B cell (primary cell): ENCODE data around the gene KCTD13. TPM values are rescaled to one million over a fixed set of nuclear protein-coding genes. Genes with fewer than 3 reads are reported as not detected.
"Not testable (repeated sequence)": the region's sequence is repeated elsewhere in the genome, so short reads cannot be mapped to it uniquely, and the experiment has no call there.

Experiments
- ATAC-seq: fragments of 200-7000 bp; cut with Tn5 transposase; one replicate; pipeline ENCODE4 v1.10.0; 2021; ENCODE audit warnings: low read depth, mild to moderate bottlenecking, moderate number of reproducible peaks, moderate library complexity
- CTCF ChIA-PET: fragments of 350-600 bp; sonication (Branson Sonifier 250); formaldehyde crosslinking; loops from one replicate; lab custom pipeline; 2021; ENCODE audit warnings: antibody characterized with exemption, inconsistent platforms; lab: Charles Lee
- POLR2A ChIA-PET: fragments of 350-600 bp; sonication (Branson Sonifier 250); formaldehyde crosslinking; loops from one replicate; lab custom pipeline; 2021; ENCODE audit warnings: antibody characterized with exemption; lab: Charles Lee
- DNase-seq: peaks from one replicate; pipeline ENCODE4 v3.0.0; 2013
- H2AFZ ChIP-seq: 2 replicates; pipeline ENCODE4 v1.6.1; 2012; ENCODE audit warnings: mild to moderate bottlenecking, low read depth, low read length; ENCODE audit not compliant: insufficient read depth, poor library complexity, severe bottlenecking
- H3K27ac ChIP-seq, 2 donors: 1 replicate in 1 of 2; 2 replicates in 1 of 2; pipeline ENCODE4 v1.5.1; 2012 to 2013; ENCODE audit warnings: low read length in 2 of 2, mild to moderate bottlenecking in 2 of 2, moderate library complexity in 1 of 2
- H3K27me3 ChIP-seq, 4 experiments: fragments of 200-600 bp in 1 of 4; sonication (generic) in 1 of 4; replicated peaks in 1 of 4; 1 replicate in 2 of 4; 2 replicates in 2 of 4; pipeline versions ENCODE4 v1.6.1 to v1.7.0; 2013 to 2016; ENCODE audit warnings: low read length in 3 of 4, mild to moderate bottlenecking in 2 of 4, mixed read lengths in 1 of 4, moderate library complexity in 1 of 4; ENCODE audit not compliant: insufficient read depth in 4 of 4, control insufficient read depth in 3 of 4; ENCODE audit errors: control extremely low read depth in 1 of 4
- H3K36me3 ChIP-seq, 2 experiments: replicated peaks in 1 of 2; 1 replicate in 1 of 2; 2 replicates in 1 of 2; pipeline versions ENCODE4 v1.6.1 to v1.7.1; 2013; ENCODE audit warnings: low read length in 1 of 2; ENCODE audit not compliant: insufficient read depth in 2 of 2, control insufficient read depth in 1 of 2; ENCODE audit errors: control extremely low read depth in 1 of 2, extremely low read depth in 1 of 2
- H3K4me1 ChIP-seq, 2 donors: fragments of 200-600 bp in 1 of 2; sonication (generic) in 1 of 2; 1 replicate in 1 of 2; 2 replicates in 1 of 2; pipeline versions ENCODE4 v1.5.1 to v1.6.1; 2013 to 2017; ENCODE audit warnings: low read length in 2 of 2; ENCODE audit not compliant: control insufficient read depth in 2 of 2, insufficient read depth in 2 of 2
- H3K4me2 ChIP-seq: replicated peaks from 2 replicates; pipeline ENCODE3; 2012; ENCODE audit warnings: mild to moderate bottlenecking, low read depth, low read length; ENCODE audit not compliant: poor library complexity, severe bottlenecking
- H3K4me3 ChIP-seq, 5 experiments: fragments of 200-600 bp in 1 of 5; sonication (generic) in 1 of 5; 1 replicate in 3 of 5; 2 replicates in 2 of 5; pipeline versions ENCODE4 v1.5.1 to v1.7.0; 2011 to 2016; ENCODE audit warnings: low read length in 4 of 5, mild to moderate bottlenecking in 4 of 5, low read depth in 2 of 5, control low read depth in 1 of 5, moderate library complexity in 1 of 5; ENCODE audit not compliant: insufficient read depth in 1 of 5; ENCODE audit errors: control extremely low read depth in 1 of 5, extremely low read depth in 1 of 5
- H3K79me2 ChIP-seq: fragments of 200-600 bp; sonication (generic); one replicate; pipeline ENCODE4 v1.6.0; 2016; ENCODE audit warnings: low read length; ENCODE audit not compliant: control insufficient read depth, insufficient read depth
- H3K9ac ChIP-seq: fragments of 200-600 bp; sonication (generic); 2 replicates; pipeline ENCODE4 v1.6.1; 2017; ENCODE audit warnings: mild to moderate bottlenecking, low read length, moderate library complexity
- H3K9me3 ChIP-seq, 3 donors: one replicate each; pipeline versions ENCODE4 v1.6.1 to v1.7.1; 2013; ENCODE audit warnings: low read length in 2 of 3; ENCODE audit not compliant: control insufficient read depth in 2 of 3, insufficient read depth in 1 of 3; ENCODE audit errors: control extremely low read depth in 1 of 3
- H4K20me1 ChIP-seq: 2 replicates; pipeline ENCODE4 v1.6.0; 2012; ENCODE audit warnings: mild to moderate bottlenecking, low read length; ENCODE audit not compliant: insufficient read depth, control insufficient read depth, poor library complexity, severe bottlenecking
- H3K27ac Mint-ChIP-seq: one replicate; pipeline ENCODE4 v1.8.0; 2021; ENCODE audit warnings: mixed read lengths
- H3K27me3 Mint-ChIP-seq: one replicate; pipeline ENCODE4 v1.8.0; 2021; ENCODE audit warnings: mixed read lengths
- H3K4me1 Mint-ChIP-seq: one replicate; pipeline ENCODE4 v1.8.0; 2021; ENCODE audit warnings: mixed read lengths
- H3K4me3 Mint-ChIP-seq: one replicate; pipeline ENCODE4 v1.8.0; 2021; ENCODE audit warnings: mixed read lengths
- H3K9me3 Mint-ChIP-seq: one replicate; pipeline ENCODE4 v1.8.0; 2022; ENCODE audit warnings: mixed read lengths; ENCODE audit not compliant: insufficient read depth
- EZH2 ChIP-seq: IDR thresholded peaks from 2 replicates; pipeline ENCODE4 v1.6.1; 2012; ENCODE audit warnings: borderline replicate concordance, low read depth, mild to moderate bottlenecking, moderate library complexity, low read length; ENCODE audit not compliant: insufficient read depth, poor library complexity, severe bottlenecking
- WGBS: methylation state at CpG from one replicate; pipeline ENCODE4 v1.1.5; 2013; ENCODE audit warnings: missing lambda C conversion rate; ENCODE audit not compliant: insufficient coverage; 5-methylcytosine and 5-hydroxymethylcytosine counted together
- intact Hi-C: fragments of 100-400 bp; cut with micrococcal nuclease; formaldehyde crosslinking; loops from one replicate; pipeline ENCODE4 v1.10.0; 2022
- polyA plus RNA-seq: library from polyadenylated mRNA; depleted of rRNA; stranded (reverse); fragments of >200 nt; gene quantifications from 2 replicates; pipeline ENCODE4 v1.2.3, GENCODE V29; 2012
- total RNA-seq, 2 donors: library from RNA; stranded (reverse); fragments of 120-200 nt in 1 of 2; gene quantifications; 1 replicate in 1 of 2; 2 replicates in 1 of 2; pipeline versions ENCODE4 v1.2.3 to v1.2.4, GENCODE V29; 2013 to 2022
- TF ChIP-seq, protein P1 (sequence below): fragments of 200-600 bp; IDR thresholded peaks from one replicate; pipeline ENCODE4 v1.8.0; 2022; ENCODE audit warnings: antibody characterized with exemption, mild to moderate bottlenecking

KCTD13 gene
- total and polyA plus RNA-seq, 2 donors (not counting 1 experiment from before 2014, with no cell fraction given), result 61.5 to 74.3 TPM

- intact Hi-C loops, result loop anchor here (1.0 to 5.0 kb wide), 2 partner anchors 35 to 1111 kb away; partner anchors contain the start of genes INO80E, ZNF646 and ZNF668
- peak overlapping the region; percentile 95 for H2AFZ ChIP-seq
- peaks cover 13 to 19% of the 10 kb centered on the region in 2 donors for H3K4me1 ChIP-seq
- H3K4me2 ChIP-seq, result peak overlapping the region; percentile 98
- POLR2A ChIA-PET, result interaction anchor here (0.7 to 2.7 kb wide), 6 partner anchors 11 to 787 kb away, joined by 3 to 16 read pairs (median 6); partner anchors contain the start of genes CDIPT, KCTD13, PHKG2 and TAOK2
- H3K27ac ChIP-seq, result peak overlapping the region; percentile 53 to 88
- no peak for ATAC-seq
- no peaks in the 10 kb centered on the region for H3K36me3 ChIP-seq
- no peaks in the 10 kb centered on the region for H3K9me3 Mint-ChIP-seq
- H3K27me3 ChIP-seq, result no peaks in the 10 kb centered on the region
- H3K4me3 ChIP-seq, result peak overlapping the region; percentile 5 to 86 (median 76)
- no peak for DNase-seq
- TF ChIP-seq, protein P1, sequence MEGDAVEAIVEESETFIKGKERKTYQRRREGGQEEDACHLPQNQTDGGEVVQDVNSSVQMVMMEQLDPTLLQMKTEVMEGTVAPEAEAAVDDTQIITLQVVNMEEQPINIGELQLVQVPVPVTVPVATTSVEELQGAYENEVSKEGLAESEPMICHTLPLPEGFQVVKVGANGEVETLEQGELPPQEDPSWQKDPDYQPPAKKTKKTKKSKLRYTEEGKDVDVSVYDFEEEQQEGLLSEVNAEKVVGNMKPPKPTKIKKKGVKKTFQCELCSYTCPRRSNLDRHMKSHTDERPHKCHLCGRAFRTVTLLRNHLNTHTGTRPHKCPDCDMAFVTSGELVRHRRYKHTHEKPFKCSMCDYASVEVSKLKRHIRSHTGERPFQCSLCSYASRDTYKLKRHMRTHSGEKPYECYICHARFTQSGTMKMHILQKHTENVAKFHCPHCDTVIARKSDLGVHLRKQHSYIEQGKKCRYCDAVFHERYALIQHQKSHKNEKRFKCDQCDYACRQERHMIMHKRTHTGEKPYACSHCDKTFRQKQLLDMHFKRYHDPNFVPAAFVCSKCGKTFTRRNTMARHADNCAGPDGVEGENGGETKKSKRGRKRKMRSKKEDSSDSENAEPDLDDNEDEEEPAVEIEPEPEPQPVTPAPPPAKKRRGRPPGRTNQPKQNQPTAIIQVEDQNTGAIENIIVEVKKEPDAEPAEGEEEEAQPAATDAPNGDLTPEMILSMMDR, result no peak
- TF ChIP-seq EZH2, result no peak
- H3K4me3 Mint-ChIP-seq, result peak overlapping the region; percentile 90
- H4K20me1 ChIP-seq, result no peaks in the 10 kb centered on the region
- no peaks in the 10 kb centered on the region for H3K27me3 Mint-ChIP-seq
- peaks cover 6% of the 10 kb centered on the region for H3K79me2 ChIP-seq
- CTCF ChIA-PET, result interaction anchor here (0.5 to 2.2 kb wide), 8 partner anchors 12 to 444 kb away, joined by 3 to 14 read pairs (median 3); partner anchors contain the start of genes KCTD13 and TAOK2
- peak overlapping the region; percentile 86 for H3K9ac ChIP-seq
- WGBS, result 85% methylated on average over 4 of the region's 10 CpGs
- H3K9me3 ChIP-seq, result no peaks in the 10 kb centered on the region
- H3K4me1 Mint-ChIP-seq, result peaks cover 19% of the 10 kb centered on the region
- peak overlapping the region; percentile 91 for H3K27ac Mint-ChIP-seq
These were observed 35.1 kb upstream of the KCTD13 start for GRCh38 chr16:29961127-29961478.

GRCh38 chr16:29959821-29960220 is 33.8 kb upstream of the KCTD13 start:
- POLR2A ChIA-PET, H3K27ac ChIP-seq, H3K4me2 ChIP-seq, CTCF ChIA-PET, H3K36me3 ChIP-seq, DNase-seq, H3K27me3 ChIP-seq, H2AFZ ChIP-seq, H3K27me3 Mint-ChIP-seq, H3K79me2 ChIP-seq, H3K9me3 ChIP-seq, H3K4me3 ChIP-seq, H3K9me3 Mint-ChIP-seq, H3K9ac ChIP-seq, H4K20me1 ChIP-seq, ATAC-seq, H3K27ac Mint-ChIP-seq: not testable (repeated sequence)
- intact Hi-C loops, result loop anchor here (5.0 kb wide), 1 partner anchor 1112 kb away; the partner anchor contains the start of genes ZNF646 and ZNF668
- peaks cover 17% of the 10 kb centered on the region for H3K4me1 Mint-ChIP-seq
- H3K4me1 ChIP-seq, result peaks cover 13 to 19% of the 10 kb centered on the region in 2 donors
- no CpG with 5 or more reads among the region's 4 CpGs for WGBS
- H3K4me3 Mint-ChIP-seq, result peak overlapping the region; percentile 26
